GM12878 (cell line): ENCODE results near the gene FRYL. TPM values are rescaled to one million over a fixed set of nuclear protein-coding genes. Genes with fewer than 3 reads are reported as not detected.

Experiments
- E4F1 ChIP-seq: fragments of 450-650 bp; IDR thresholded peaks from 2 replicates; pipeline ENCODE4 v1.6.1; 2018; ENCODE audit warnings: borderline replicate concordance, mild to moderate bottlenecking; ENCODE audit not compliant: partially characterized antibody
- EP300 ChIP-seq, 2 experiments: fragments of 150-350 bp in 1 of 2; IDR thresholded peaks; 2 replicates each; pipeline ENCODE4 v1.6.1; 2011 to 2012; ENCODE audit warnings: low read depth in 2 of 2, low read length in 2 of 2, borderline replicate concordance in 1 of 2, improper control_type of control experiment in 1 of 2, inconsistent platforms in 1 of 2; ENCODE audit not compliant: control insufficient read depth in 1 of 2
- MYB ChIP-seq: fragments of 150-350 bp; IDR thresholded peaks from 2 replicates; pipeline ENCODE4 v1.6.1; 2014; ENCODE audit warnings: mild to moderate bottlenecking, low read depth, low read length, borderline replicate concordance
- PAX8 ChIP-seq: fragments of 450-650 bp; IDR thresholded peaks from 2 replicates; pipeline ENCODE4 v1.6.1; 2017; ENCODE audit warnings: mild to moderate bottlenecking, moderate library complexity
- POLR2A ChIP-seq: IDR thresholded peaks from 2 replicates; pipeline ENCODE4 v1.6.1; 2011; ENCODE audit warnings: low read depth, mild to moderate bottlenecking, low read length
- TCF7 ChIP-seq: IDR thresholded peaks from 2 replicates; pipeline ENCODE4 v1.6.1; 2014; ENCODE audit warnings: antibody characterized with exemption, borderline replicate concordance
- ZNF217 ChIP-seq: fragments of 450-650 bp; IDR thresholded peaks from 2 replicates; pipeline ENCODE4 v1.6.1; 2017; ENCODE audit warnings: antibody characterized with exemption, mild to moderate bottlenecking
- ZZZ3 ChIP-seq: IDR thresholded peaks from 2 replicates; pipeline ENCODE4 v1.6.1; 2011; ENCODE audit warnings: low read depth; ENCODE audit not compliant: control insufficient read depth, insufficient read length
- polyA plus RNA-seq, 11 experiments: library from polyadenylated mRNA; depleted of rRNA in 4 of 11; unstranded in 6 of 11; stranded (reverse) in 5 of 11; fragments of >200 nt; fragmentation: Nextera tagmentation in 4 of 11; fragmentation: Illumina TruSeq in 1 of 11; extraction: Ambion mirVana in 4 of 11; extraction: Trizol in 1 of 11; gene quantifications; 1 replicate in 1 of 11; 2 replicates in 10 of 11; pipeline versions ENCODE4 v1.2.1 to v1.2.3, GENCODE V29; 2011 to 2016; ENCODE audit warnings: inconsistent platforms in 2 of 11, missing spikeins in 2 of 11, low read depth in 1 of 11
- total RNA-seq, 4 experiments: library from RNA; depleted of rRNA in 3 of 4; stranded (reverse); fragments of >200 nt in 3 of 4; fragmentation: Illumina TruSeq in 1 of 4; extraction: Trizol in 1 of 4; gene quantifications; 2 replicates each; pipeline versions ENCODE4 v1.2.1 to v1.2.3, GENCODE V29; 2013 to 2021
- TF ChIP-seq, protein P1 (sequence below): fragments of 450-650 bp; IDR thresholded peaks from 2 replicates; pipeline ENCODE4 v1.6.1; 2018; ENCODE audit warnings: mild to moderate bottlenecking, low read depth, moderate library complexity; ENCODE audit not compliant: partially characterized antibody
- TF ChIP-seq, protein P2 (sequence below): fragments of 150-350 bp; IDR thresholded peaks from 2 replicates; pipeline ENCODE4 v1.6.1; 2016; ENCODE audit warnings: low read depth, low read length
- TF ChIP-seq, protein P3 (sequence below): fragments of 450-650 bp; formaldehyde crosslinking; IDR thresholded peaks from 2 replicates; pipeline ENCODE4 v1.5.0; 2022; ENCODE audit warnings: mild to moderate bottlenecking, missing genetic modification characterization

Gene FRYL
- total and polyA plus RNA-seq, 10 of the 15 experiments (the other 5 are each of a cell fraction or from before 2014, with no cell fraction given), result 10.3 to 50.6 (median 28.7) TPM

GRCh38 chr4:48779998-48780864 lies at the start of gene FRYL (continued):
- TF ChIP-seq, protein P1, sequence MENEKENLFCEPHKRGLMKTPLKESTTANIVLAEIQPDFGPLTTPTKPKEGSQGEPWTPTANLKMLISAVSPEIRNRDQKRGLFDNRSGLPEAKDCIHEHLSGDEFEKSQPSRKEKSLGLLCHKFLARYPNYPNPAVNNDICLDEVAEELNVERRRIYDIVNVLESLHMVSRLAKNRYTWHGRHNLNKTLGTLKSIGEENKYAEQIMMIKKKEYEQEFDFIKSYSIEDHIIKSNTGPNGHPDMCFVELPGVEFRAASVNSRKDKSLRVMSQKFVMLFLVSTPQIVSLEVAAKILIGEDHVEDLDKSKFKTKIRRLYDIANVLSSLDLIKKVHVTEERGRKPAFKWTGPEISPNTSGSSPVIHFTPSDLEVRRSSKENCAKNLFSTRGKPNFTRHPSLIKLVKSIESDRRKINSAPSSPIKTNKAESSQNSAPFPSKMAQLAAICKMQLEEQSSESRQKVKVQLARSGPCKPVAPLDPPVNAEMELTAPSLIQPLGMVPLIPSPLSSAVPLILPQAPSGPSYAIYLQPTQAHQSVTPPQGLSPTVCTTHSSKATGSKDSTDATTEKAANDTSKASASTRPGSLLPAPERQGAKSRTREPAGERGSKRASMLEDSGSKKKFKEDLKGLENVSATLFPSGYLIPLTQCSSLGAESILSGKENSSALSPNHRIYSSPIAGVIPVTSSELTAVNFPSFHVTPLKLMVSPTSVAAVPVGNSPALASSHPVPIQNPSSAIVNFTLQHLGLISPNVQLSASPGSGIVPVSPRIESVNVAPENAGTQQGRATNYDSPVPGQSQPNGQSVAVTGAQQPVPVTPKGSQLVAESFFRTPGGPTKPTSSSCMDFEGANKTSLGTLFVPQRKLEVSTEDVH, result no peak
- peak; percentile 60 for TF ChIP-seq POLR2A
- 0 out of 2 replicates have a peak, but pooled peaks have one; percentile 66 for TF ChIP-seq PAX8
- no peak for TF ChIP-seq MYB
- no peak for TF ChIP-seq ZNF217
- TF ChIP-seq, protein P2, sequence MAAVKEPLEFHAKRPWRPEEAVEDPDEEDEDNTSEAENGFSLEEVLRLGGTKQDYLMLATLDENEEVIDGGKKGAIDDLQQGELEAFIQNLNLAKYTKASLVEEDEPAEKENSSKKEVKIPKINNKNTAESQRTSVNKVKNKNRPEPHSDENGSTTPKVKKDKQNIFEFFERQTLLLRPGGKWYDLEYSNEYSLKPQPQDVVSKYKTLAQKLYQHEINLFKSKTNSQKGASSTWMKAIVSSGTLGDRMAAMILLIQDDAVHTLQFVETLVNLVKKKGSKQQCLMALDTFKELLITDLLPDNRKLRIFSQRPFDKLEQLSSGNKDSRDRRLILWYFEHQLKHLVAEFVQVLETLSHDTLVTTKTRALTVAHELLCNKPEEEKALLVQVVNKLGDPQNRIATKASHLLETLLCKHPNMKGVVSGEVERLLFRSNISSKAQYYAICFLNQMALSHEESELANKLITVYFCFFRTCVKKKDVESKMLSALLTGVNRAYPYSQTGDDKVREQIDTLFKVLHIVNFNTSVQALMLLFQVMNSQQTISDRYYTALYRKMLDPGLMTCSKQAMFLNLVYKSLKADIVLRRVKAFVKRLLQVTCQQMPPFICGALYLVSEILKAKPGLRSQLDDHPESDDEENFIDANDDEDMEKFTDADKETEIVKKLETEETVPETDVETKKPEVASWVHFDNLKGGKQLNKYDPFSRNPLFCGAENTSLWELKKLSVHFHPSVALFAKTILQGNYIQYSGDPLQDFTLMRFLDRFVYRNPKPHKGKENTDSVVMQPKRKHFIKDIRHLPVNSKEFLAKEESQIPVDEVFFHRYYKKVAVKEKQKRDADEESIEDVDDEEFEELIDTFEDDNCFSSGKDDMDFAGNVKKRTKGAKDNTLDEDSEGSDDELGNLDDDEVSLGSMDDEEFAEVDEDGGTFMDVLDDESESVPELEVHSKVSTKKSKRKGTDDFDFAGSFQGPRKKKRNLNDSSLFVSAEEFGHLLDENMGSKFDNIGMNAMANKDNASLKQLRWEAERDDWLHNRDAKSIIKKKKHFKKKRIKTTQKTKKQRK, result peak; percentile 97
- TF ChIP-seq E4F1, result peak; percentile 73
- no peak for TF ChIP-seq ZZZ3
- TF ChIP-seq TCF7, result no peak
- no peak for TF ChIP-seq EP300 (IDR thresholded peaks at IDR 0.05; ENCODE audit: borderline replicate concordance in 1 of 2, control insufficient read depth in 1 of 2, low read depth in 2 of 2, low read length in 2 of 2)
- TF ChIP-seq, protein P3, sequence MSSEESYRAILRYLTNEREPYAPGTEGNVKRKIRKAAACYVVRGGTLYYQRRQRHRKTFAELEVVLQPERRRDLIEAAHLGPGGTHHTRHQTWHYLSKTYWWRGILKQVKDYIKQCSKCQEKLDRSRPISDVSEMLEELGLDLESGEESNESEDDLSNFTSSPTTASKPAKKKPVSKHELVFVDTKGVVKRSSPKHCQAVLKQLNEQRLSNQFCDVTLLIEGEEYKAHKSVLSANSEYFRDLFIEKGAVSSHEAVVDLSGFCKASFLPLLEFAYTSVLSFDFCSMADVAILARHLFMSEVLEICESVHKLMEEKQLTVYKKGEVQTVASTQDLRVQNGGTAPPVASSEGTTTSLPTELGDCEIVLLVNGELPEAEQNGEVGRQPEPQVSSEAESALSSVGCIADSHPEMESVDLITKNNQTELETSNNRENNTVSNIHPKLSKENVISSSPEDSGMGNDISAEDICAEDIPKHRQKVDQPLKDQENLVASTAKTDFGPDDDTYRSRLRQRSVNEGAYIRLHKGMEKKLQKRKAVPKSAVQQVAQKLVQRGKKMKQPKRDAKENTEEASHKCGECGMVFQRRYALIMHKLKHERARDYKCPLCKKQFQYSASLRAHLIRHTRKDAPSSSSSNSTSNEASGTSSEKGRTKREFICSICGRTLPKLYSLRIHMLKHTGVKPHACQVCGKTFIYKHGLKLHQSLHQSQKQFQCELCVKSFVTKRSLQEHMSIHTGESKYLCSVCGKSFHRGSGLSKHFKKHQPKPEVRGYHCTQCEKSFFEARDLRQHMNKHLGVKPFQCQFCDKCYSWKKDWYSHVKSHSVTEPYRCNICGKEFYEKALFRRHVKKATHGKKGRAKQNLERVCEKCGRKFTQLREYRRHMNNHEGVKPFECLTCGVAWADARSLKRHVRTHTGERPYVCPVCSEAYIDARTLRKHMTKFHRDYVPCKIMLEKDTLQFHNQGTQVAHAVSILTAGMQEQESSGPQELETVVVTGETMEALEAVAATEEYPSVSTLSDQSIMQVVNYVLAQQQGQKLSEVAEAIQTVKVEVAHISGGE, result no peak
